SJCRH30 (cell line): ENCODE results near the gene CD320. TPM values are rescaled to one million over a fixed set of nuclear protein-coding genes. Genes with fewer than 3 reads are reported as not detected.

Experiments
- DNase-seq, 2 experiments: peaks; one replicate each; pipeline ENCODE4 v3.0.0-alpha.2; 2015 to 2020
- H3K27ac ChIP-seq: fragments of 250-450 bp; sonication (Bioruptor Pico); 2 replicates; pipeline ENCODE4 v1.5.1; 2020; ENCODE audit warnings: mild to moderate bottlenecking, moderate library complexity
- H3K27me3 ChIP-seq: fragments of 250-450 bp; sonication (Bioruptor Pico); 2 replicates; pipeline ENCODE4 v1.5.1; 2020; ENCODE audit warnings: mild to moderate bottlenecking, moderate library complexity
- H3K36me3 ChIP-seq: fragments of 250-450 bp; sonication (Bioruptor Pico); 2 replicates; pipeline ENCODE4 v1.5.1; 2020; ENCODE audit warnings: mild to moderate bottlenecking, moderate library complexity
- H3K4me1 ChIP-seq: fragments of 250-450 bp; sonication (Bioruptor Pico); 2 replicates; pipeline ENCODE4 v1.5.1; 2020; ENCODE audit warnings: mild to moderate bottlenecking, moderate library complexity
- H3K4me3 ChIP-seq: fragments of 250-450 bp; sonication (Bioruptor Pico); 2 replicates; pipeline ENCODE4 v1.5.1; 2020; ENCODE audit warnings: mild to moderate bottlenecking, moderate library complexity
- H3K9me3 ChIP-seq: fragments of 250-450 bp; sonication (Bioruptor Pico); replicated peaks from 2 replicates; pipeline ENCODE4 v1.5.1; 2020; ENCODE audit warnings: mild to moderate bottlenecking, moderate library complexity
- total RNA-seq: library from RNA; depleted of rRNA; stranded (reverse); fragments of >200 nt; shearing (Covaris generic); gene quantifications from 2 replicates; pipeline ENCODE4 v1.2.3, GENCODE V29; 2014

The CD320 gene
- total RNA-seq, 1 experiment from 2014 or later = 44.2 TPM

DNA sequence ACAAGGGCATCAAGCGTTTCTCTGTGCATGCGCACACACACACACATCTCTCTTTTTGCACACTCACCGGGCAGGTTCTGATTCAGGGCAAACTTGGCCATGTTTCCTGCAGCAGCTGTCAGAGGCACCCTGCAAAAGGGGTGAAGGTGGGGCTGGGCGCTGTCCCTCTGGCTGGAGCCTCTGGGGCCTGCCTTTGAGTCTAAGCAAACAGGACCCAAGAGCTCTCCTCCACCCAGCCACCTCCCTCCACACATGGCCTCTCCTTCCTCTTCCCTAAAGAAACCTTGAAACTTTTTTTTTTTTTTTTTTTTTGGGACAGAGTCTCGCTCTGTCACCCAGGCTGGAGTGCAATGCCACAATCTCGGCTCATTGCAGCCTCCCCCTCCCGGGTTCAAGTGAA, 29.6 kb upstream of the CD320 start:
- H3K36me3 ChIP-seq = no peaks in the 10 kb centered on the region
- DNase-seq = no peak
- H3K4me3 ChIP-seq = no peak overlapping the region
- H3K27ac ChIP-seq = no peak overlapping the region
- no peaks in the 10 kb centered on the region for H3K9me3 ChIP-seq
- H3K27me3 ChIP-seq = no peaks in the 10 kb centered on the region
- peaks cover 13% of the 10 kb centered on the region; the same call in 1 of the 2 replicates for H3K4me1 ChIP-seq

DNA sequence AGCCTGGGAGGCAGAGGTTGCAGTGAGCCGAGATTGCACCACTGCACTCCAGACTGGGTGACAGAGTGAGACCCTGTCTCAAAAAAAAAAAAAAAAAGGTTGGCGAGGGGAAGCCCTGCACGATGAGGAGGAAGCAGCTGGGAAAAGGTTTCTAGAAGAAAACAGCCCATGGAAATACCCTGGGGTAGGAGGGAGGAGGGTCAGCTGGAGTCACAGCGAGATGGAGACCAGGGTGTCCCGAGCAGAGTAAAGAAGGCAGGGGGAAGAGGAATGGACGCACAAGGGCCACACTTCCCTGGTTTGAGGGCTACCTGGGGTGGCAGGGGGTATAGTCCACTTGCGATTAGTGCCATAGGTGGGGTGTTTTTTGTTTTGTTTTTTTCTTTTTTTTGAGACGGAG, 28.5 kb upstream of the CD320 start:
- peaks cover 13% of the 10 kb centered on the region; the same call in 1 of the 2 replicates for H3K4me1 ChIP-seq
- H3K9me3 ChIP-seq = no peaks in the 10 kb centered on the region
- no peak overlapping the region for H3K27ac ChIP-seq
- H3K27me3 ChIP-seq = no peaks in the 10 kb centered on the region
- no peaks in the 10 kb centered on the region for H3K36me3 ChIP-seq
- no peak for DNase-seq
- no peak overlapping the region for H3K4me3 ChIP-seq

DNA sequence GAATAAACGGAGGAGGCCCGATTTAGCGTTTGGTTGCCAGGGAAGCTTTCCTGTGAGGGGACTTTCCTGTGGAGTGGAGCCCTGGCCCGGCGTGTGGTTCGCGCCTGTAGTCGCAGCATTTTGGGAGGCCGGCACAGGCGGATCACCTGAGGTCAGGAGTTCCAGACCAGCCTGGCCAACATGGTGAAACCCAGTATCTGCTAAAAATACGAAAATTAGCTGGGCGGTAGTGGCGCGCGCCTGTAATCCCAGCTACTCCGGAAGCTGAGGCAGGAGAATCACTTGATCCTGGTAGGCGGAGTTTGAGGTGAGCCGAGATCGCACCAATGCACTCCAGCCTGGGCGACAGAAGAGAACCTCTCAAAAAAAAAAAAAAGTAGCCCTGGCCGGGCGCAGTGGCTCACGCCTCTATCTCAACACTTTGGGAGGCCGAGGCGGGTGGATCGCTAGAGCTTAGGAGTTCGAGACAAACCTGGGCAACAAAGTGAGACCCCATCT, 28.0 kb upstream of the CD320 start:
- H3K27me3 ChIP-seq = no peaks in the 10 kb centered on the region
- no peaks in the 10 kb centered on the region for H3K9me3 ChIP-seq

DNA sequence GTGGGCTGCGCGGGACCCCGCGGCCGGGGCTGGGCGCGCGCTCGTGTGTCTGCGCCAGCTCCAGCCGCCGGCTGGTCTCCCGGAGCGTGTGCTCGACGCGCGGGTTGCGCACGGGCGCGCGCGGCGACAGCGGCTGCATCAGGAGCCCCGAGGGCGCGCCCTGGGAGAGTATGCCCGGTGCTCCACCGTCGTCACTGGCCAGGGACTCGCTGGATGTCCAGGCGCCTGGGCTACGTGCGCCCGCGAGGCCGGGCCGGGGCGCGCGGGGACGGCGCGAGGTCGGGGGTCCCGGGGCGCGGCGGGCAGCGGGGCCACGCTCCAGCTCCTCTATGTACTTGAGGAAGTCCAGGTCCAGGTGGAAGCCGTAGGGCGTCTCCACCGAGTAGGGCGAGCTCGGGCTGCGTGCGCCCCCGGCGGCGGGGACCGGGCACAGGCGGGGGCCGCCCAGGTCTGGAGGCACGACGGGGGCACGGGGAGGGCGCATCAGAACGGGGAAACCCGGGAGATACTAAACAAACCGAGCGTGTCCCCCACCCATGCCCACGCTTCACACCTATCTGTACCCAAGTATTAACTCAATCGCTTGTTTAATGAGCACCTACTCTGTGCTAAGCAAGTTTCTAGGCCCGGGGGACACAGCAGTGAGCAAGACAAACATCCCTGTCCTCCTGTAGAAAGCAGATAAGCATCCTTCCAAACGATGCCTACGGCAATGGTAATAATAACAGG, 27.3 kb upstream of the CD320 start:
- no peak overlapping the region for H3K27ac ChIP-seq
- no peak overlapping the region; the same call in 1 of the 2 replicates for H3K4me3 ChIP-seq
- no peaks in the 10 kb centered on the region for H3K36me3 ChIP-seq
- peaks cover 7% of the 10 kb centered on the region; the same call in 1 of the 2 replicates for H3K4me1 ChIP-seq
- no peaks in the 10 kb centered on the region for H3K27me3 ChIP-seq
- H3K9me3 ChIP-seq = no peaks in the 10 kb centered on the region
- DNase-seq = no peak

More for the DNA sequence above, 28.0 kb upstream of the CD320 start:
- peaks cover 12% of the 10 kb centered on the region; the same call in 1 of the 2 replicates for H3K4me1 ChIP-seq
- H3K4me3 ChIP-seq = no peak overlapping the region
- no peaks in the 10 kb centered on the region for H3K36me3 ChIP-seq
- no peak overlapping the region for H3K27ac ChIP-seq
- no peak for DNase-seq

DNA sequence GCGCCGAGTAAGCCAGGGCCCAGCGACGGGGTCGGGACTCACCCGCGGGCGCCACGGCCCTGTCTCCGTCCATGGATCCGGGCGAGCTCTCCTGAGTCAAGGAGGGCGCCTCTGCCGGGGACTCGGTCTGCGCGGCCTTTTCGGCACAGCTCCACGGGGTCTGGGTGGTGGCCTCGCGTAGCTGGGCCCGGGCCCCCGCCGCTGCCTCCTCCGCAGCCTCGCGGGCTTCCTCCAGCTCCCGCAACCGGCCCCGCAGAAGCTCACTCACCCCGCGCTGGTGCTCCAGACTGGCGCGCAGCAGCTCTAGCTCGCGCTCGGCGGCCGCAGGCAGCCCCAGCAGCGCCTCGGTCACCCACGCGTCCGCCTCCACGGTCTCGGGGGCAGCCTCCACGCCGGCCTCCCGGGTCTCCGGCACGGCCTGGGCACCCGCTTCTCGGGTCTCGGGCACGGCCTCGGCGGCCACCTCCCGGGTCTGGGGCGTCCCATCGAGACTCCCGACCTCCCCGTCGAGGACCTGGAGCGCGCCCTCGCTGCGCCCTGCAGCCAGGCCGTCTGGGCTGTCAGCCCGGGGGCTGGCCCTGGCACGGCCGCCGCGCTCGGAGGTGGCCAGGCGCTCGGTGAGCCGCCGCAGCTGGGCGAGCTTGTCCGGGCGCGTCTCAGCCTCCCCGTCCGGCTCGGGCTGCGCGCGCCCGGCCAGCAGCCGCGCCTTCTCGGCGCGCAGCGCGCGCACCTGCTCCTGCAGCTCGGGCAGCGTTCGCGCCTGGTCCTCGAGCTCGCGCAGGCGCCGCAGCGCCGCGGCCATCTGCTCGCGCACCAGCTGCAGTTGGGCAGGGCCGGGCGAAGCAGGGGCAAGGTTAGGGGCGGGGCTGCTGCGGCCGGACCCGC, 26.5 kb upstream of the CD320 start:
- Histone ChIP-seq H3K27ac (no peak overlapping the region), H3K4me3 (peak overlapping the region; percentile 22; the same call in 1 of the 2 replicates), H3K9me3 (no peaks in the 10 kb centered on the region), H3K27me3 (no peaks in the 10 kb centered on the region), H3K36me3 (no peaks in the 10 kb centered on the region), H3K4me1 (0 out of 2 replicates have a peak, but pooled peaks cover 4% of the 10 kb centered on the region)
- DNase-seq = peak; percentile 77 to 78

DNA sequence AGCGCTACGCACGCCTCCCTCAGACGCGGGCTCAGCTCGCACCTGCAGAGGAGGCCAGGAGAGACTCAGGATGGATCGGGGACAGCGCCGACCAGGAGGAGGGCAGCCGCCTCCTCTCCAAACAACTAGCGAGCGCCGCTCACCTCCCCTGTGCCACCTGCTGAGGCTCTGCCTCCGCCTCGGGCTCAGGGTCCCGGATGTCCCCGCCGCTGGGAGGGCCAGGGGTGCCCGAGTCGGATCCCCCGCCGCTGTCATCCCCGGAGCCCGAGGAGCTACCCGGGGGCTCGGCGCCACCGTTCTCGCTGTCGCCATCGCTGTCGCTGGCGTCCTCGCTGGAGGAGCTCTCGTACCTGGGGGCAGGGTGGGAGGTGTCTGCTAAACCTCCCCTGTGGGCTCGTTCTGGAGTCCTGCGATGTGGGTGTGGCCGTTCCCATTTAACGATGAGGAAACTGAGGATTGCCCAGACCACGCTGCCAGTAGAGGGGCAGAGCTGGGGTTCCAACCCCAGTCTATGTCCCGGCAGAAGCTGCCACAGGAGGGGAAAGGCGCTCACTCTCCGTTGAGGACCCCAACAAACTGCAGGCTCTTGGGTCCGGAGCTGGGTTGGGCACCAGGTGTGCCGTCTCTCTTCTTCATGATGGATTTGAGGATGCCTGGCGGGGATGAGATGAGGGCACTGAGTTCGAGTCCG, 25.8 kb upstream of the CD320 start:
- Histone ChIP-seq H3K4me1 (0 out of 2 replicates have a peak, but pooled peaks cover 4% of the 10 kb centered on the region), H3K9me3 (no peaks in the 10 kb centered on the region), H3K27me3 (no peaks in the 10 kb centered on the region), H3K36me3 (no peaks in the 10 kb centered on the region), H3K27ac (no peak overlapping the region), H3K4me3 (no peak overlapping the region)
- no peak for DNase-seq

DNA sequence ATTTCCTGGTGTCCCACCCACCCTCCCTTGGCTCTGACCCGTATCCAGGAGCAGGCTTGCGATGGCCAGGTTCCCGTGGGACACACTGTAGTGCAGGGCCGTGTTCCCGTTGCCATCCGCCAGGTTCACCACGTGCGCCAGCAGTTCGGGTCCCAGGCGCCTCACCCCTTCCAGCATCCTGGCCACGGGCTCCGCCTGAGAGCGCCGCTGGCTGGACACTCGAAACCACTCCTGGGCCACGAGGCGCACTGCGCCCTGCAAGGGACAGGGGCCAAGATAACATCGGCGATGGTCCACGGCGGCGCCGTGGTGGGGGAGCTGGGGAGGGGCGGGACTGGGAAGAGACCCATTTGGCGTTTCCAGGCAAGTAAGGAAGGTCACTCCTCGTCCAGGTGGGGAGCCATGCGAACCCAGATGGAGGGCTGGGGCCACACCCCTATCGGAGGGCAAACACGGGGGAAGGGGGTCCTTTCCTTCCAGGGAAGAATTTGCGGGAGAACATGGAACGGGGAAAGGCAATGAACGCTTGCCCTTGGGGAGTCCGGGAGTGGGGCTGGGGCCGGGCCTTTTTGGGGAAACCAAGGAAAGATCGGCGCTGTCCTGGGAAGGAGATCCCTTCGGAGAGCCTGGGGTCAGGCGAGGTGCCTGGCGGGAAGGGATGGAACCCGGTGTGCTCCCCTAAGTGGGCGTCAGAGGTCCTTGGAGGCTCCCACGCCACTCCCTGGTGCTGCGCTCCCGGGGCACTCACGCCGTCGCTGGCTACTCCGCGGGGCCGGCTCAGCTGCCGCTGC, 25.0 kb upstream of the CD320 start:
- Histone ChIP-seq H3K36me3 (no peaks in the 10 kb centered on the region), H3K4me3 (no peak overlapping the region), H3K27me3 (no peaks in the 10 kb centered on the region), H3K4me1 (0 out of 2 replicates have a peak, but pooled peaks cover 4% of the 10 kb centered on the region), H3K27ac (no peak overlapping the region), H3K9me3 (no peaks in the 10 kb centered on the region)
- DNase-seq = no peak

DNA sequence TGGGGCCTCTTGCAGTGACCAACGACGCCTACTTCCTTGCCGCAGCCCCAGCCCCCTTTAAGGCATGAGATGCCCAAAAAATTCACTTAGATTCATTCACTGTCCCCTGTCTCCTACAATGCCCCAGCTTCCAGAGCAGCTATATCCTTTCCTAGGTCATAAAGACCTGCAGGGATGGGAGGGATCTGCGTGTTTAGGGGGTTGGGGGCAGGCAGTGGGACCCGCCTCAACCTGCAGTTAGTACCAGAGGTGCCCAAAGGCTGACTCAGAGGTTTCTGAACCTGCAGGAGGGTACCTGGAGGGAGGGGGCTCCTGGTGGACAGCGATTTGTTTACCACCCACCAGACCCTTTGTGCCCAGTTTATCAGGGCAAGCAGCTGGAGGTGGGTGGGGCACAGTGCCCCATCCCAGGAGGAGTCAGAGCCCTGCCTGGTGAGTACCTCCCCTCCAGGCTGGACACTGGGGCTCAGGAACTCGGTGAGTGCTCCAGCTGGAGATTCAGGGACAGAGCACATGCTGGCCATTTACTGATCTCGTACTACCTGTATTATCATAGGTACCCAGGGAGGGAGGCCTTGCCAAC, 23.2 kb upstream of the CD320 start:
- Histone ChIP-seq H3K27me3 (no peaks in the 10 kb centered on the region; the same call in 1 of the 2 replicates), H3K4me1 (no peaks in the 10 kb centered on the region), H3K4me3 (no peak overlapping the region), H3K9me3 (no peaks in the 10 kb centered on the region), H3K27ac (no peak overlapping the region), H3K36me3 (no peaks in the 10 kb centered on the region)
- no peak for DNase-seq

DNA sequence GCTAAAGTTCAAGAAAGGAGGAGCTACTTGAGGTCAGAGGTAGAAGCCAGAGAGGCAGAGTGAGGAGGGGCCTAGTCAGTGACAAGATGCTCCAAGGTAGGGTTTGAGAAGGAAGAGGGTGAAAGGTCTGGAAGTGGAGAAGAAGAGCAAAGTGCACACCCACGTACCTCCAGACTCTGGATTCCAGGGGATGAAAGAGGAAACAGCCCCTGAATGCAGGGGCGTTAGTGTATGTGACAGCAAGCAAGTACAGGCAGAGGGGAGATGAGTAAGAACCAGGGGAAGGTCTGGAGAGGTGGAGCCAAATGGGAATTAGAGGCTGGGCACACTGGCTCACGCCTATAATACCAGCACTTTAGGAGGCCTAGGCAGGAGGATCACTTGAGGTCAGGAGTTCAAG, 21.8 kb upstream of the CD320 start:
- H3K27ac ChIP-seq = no peak overlapping the region
- H3K4me1 ChIP-seq = no peaks in the 10 kb centered on the region
- H3K36me3 ChIP-seq = no peaks in the 10 kb centered on the region
- no peaks in the 10 kb centered on the region for H3K9me3 ChIP-seq
- H3K27me3 ChIP-seq = no peaks in the 10 kb centered on the region; the same call in 1 of the 2 replicates
- DNase-seq = no peak
- no peak overlapping the region for H3K4me3 ChIP-seq

DNA sequence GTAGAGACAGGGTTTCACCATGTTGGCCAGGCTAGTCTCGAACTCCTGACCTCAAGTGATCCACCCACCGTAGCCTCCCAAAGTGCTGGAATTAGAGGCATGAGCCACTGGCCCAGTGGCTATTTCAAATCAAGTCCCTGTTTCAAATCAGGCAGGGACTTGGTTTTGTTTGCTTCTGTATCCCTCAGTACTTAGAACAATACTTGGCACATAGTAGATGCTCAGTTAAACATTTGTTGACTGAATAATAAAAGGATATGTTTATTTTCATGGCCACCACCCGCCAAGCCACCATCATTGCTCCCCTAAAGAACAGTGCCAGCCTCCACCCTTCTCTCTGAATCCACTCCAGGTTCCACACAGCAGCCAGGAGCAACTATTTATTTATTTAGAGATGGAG, 17.3 kb upstream of the CD320 start:
- Histone ChIP-seq H3K36me3 (peaks cover 21% of the 10 kb centered on the region), H3K9me3 (no peaks in the 10 kb centered on the region), H3K27ac (no peak overlapping the region), H3K4me1 (no peaks in the 10 kb centered on the region), H3K4me3 (no peak overlapping the region), H3K27me3 (no peaks in the 10 kb centered on the region; the same call in 1 of the 2 replicates)
- no peak for DNase-seq

DNA sequence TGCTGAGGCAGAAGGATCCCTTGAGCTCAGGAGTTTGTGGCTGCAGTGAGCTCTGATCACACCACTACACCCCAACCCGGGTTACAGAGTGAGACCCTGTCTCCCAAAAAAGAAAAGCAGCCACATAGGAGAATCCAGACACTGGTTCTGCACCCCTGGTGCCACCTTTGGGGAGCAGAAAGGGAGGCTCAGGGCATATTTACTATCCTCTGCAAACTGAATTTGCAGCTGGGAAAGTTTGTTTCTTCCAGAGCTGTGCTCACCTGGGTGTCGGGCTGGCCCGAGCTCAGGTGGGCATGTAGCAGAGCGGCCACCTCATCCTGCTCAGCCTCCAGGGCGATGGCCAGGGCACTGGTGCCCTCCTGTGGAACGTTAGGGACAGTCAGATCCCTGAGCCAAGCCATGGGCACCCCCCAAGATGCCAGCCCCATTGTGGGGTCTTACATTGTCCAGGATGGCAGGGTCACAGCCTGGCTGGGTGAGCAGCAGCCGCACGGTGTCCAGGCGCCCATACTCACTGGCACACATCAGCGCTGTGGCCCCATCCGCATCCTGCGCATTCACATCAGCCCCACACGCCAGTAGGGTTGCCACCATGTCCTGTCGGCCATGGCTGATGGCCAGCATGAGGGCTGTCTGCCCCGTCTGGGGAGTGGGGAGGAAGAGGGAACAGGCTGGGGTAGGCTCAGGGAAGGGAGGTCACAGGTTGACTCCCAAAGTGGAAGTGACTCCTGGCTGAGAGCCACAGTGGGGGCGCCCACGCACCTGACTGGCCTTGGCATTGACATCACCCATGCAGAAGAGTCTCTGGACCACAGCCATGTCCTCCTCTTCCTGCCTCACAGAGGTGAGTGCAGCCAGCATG, 16.3 kb upstream of the CD320 start:
- H3K27me3 ChIP-seq = no peaks in the 10 kb centered on the region; the same call in 1 of the 2 replicates
- H3K36me3 ChIP-seq = peaks cover 21% of the 10 kb centered on the region
- H3K4me3 ChIP-seq = no peak overlapping the region
- H3K4me1 ChIP-seq = peaks cover 5% of the 10 kb centered on the region; the same call in 1 of the 2 replicates
- H3K9me3 ChIP-seq = no peaks in the 10 kb centered on the region
- no peak overlapping the region for H3K27ac ChIP-seq
- no peak for DNase-seq

DNA sequence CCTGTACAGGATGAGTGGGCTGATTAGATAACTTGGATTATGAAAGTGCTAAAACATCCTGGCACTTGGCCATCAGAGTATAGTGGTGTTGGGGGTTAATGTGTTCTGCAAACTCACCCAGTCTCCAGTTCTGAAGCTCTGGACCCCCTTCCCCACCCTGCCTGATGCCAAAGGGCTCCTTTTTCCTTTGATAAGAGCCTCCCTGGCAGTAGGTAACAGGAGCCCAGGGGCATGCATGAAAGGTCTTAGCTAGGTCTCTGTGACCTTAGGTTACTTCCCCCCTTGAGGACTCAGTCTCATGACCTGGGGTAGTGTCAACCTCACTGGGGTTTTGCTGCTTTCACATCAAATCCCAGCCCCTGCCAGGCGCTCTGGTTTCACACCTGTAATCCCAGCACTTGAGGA, 15.6 kb upstream of the CD320 start:
- Histone ChIP-seq H3K27ac (no peak overlapping the region), H3K4me1 (peaks cover 5% of the 10 kb centered on the region; the same call in 1 of the 2 replicates), H3K36me3 (peaks cover 21% of the 10 kb centered on the region), H3K9me3 (no peaks in the 10 kb centered on the region), H3K4me3 (no peak overlapping the region), H3K27me3 (no peaks in the 10 kb centered on the region; the same call in 1 of the 2 replicates)
- DNase-seq = no peak

DNA sequence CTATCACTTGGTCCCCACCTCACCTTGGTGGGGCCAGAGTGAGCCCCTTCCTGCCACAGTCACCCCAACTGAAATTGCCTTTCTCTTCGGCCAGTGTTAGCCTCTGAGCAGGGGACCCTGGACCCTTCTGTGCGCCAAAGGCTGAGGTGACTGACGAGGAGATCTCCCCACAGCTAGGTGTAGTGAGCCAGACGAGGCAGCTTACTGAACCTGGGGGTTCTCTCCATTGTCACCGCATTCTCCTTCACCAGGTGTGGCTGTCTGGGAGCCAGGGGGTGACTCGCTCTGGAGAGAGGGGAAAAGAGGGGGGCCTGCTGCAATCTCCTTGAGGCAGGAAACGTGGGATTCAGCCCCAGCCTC, 14.5 kb upstream of the CD320 start:
- H3K27me3 ChIP-seq = no peaks in the 10 kb centered on the region; the same call in 1 of the 2 replicates
- peaks cover 5% of the 10 kb centered on the region; the same call in 1 of the 2 replicates for H3K4me1 ChIP-seq
- DNase-seq = no peak
- no peaks in the 10 kb centered on the region for H3K9me3 ChIP-seq
- H3K36me3 ChIP-seq = peaks cover 21% of the 10 kb centered on the region
- H3K27ac ChIP-seq = no peak overlapping the region
- H3K4me3 ChIP-seq = peak overlapping the region; percentile 85
